Measurements from ENCODE around the gene POLA1. TPM values are rescaled to one million over a fixed set of nuclear protein-coding genes. Genes with fewer than 3 reads are reported as not detected.
"Not testable (repeated sequence)": the region's sequence is repeated elsewhere in the genome, so short reads cannot be mapped to it uniquely, and the experiment has no call there.

POLA1 gene
- total RNA-seq, 1 experiment from 2014 or later = 28.6 TPM

GRCh38 chrX:24790166-24790565, 96.4 kb downstream of the POLA1 start:
- DNase-seq (ENCODE audit: low read depth) = no peak

DNA sequence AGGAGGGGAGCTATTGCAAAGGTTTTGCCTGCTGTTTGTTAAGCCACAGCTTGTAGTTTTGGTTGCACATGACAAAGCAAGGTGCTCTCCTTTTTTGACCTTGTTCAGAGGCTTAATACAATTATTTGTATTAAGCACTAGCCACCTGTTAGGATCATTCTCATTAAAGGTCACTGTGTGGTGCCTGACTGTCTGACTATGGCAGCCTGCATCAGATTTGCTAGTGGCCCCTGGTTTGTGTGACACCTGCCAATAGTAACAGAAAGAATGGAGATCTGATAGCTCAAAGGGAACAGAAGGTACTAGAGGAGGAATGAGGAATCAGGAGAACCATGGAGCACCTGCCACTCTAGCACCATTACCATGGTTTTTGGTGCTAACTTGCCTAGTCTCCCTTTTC, 102.5 kb downstream of the POLA1 start:
- no peak for DNase-seq (ENCODE audit: low read depth)

GRCh38 chrX:24799078-24799477, 105.4 kb downstream of the POLA1 start:
- DNase-seq (ENCODE audit: low read depth) = no peak

- DNase-seq (ENCODE audit: low read depth) = no peak
These were observed 105.8 kb downstream of the POLA1 start for GRCh38 chrX:24799565-24799964.

DNA sequence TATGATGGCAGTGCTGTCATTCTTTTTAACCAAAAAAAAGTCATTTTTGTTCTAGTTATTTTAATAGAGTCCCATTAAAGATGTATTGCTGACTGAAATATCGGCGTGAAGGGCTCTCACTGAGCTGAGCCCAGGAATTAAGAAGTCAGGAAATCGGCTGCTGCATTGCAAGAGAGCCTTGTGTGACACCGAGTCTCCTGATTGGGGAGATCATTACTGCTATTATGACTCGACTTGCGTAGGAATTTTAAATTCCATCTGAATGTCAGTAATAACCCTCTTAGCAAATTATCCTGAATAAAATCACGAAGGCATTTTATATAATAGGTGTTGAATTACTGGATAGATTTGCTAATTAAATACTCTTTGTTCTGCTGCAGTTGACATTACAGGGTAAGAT, 111.5 kb downstream of the POLA1 start:
- no peak for DNase-seq (ENCODE audit: low read depth)

GRCh38 chrX:24819807-24820206, 126.1 kb downstream of the POLA1 start:
- DNase-seq (ENCODE audit: low read depth) = not testable (repeated sequence)

DNA sequence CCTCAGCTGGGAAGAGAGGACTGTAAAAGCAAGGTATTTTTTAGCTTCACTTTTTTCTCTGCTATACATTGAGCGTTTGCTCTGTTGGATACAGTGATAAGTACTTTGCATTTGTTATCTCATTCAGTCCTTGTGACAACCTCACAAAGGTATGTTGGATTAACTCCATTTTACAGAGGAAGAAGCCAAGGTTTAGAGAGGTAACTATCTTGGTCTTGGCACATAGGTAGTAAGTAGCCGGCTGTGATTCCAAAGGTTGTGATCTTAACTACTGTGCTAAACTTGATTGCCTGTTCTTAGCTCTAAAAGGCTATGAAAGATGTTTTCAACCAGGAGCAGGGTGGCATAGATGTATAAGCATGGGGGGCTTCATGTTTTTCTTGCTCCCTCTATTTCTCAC, 134.4 kb downstream of the POLA1 start:
- DNase-seq (ENCODE audit: low read depth) = no peak

GRCh38 chrX:24828600-24828999, 134.9 kb downstream of the POLA1 start:
- DNase-seq (ENCODE audit: low read depth) = no peak

- DNase-seq (ENCODE audit: low read depth) = no peak
These were observed 140.0 kb downstream of the POLA1 start for GRCh38 chrX:24833695-24834094.

DNA sequence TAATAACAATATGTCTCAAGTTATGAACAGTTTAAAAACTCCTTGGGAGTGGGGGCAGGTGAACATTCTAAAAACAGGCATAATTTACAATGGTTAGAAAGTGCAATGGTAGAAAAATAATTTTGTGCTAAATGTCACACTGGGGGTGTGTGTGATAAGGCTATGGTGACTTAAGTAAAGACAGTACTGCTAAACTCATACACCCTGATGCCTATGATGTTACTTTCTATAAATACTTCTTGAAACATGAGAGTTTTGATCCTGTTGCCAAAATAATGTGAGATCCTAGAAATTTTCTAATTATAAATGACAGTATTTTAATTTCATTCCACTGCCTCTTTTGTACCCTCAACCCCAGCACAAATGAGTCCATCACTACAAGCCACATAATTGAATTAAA, 144.2 kb downstream of the POLA1 start:
- DNase-seq (ENCODE audit: low read depth) = no peak

GRCh38 chrX:24838629-24839028, 144.9 kb downstream of the POLA1 start:
- DNase-seq (ENCODE audit: low read depth) = peak; percentile 32

DNA sequence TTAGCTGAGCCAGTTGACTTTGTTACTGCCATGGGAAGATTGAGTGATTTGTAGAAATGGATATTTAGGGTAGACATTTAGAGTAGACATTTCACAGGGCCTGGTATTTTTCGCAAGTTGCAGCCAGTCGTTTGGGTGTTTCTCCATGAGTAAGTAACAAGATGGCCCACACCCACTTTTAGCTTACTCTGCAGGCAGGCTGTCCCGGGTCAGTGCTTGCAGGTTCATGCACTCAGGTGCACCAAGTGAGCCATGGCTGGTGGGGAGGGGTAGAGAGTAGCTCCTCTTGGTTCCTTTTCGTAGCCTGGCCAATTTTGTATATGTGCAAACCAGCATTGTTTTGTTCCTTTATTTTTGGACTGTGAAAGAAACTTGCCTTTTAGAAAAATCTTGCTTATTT, 145.6 kb downstream of the POLA1 start:
- no peak for DNase-seq (ENCODE audit: low read depth)

- DNase-seq (ENCODE audit: low read depth) = no peak
These were observed 148.8 kb downstream of the POLA1 start for GRCh38 chrX:24842486-24842885.

DNA sequence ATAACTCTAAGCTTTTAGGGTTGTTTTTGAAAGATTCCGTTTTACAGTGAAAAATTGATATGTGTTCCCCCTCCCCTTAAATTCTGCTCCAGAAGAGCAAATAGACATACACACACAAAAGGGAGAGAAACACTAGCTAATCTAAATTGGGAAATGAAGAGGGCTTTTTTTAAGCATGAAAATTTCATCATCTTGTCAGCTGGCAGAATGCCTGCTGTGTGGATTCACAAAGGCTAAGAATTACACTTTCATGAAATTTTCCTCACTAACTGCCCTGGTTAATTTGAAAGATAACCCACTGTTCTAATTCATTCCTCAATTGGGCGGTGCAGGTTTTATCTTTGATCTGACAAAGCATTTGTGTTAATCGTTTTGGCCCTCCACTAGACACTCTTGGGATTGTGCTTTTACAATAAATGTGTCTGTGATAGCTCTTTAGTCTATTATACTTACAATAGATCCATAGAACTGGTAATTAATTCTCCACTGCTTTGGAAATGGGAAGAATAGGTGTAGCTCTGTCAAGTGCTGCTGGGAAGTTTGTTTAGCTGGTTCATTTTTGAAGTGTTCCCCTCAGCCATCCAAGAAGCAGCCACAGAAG, 152.9 kb downstream of the POLA1 start:
- no peak for DNase-seq (ENCODE audit: low read depth)

- no peak for DNase-seq (ENCODE audit: low read depth)
These were observed 157.6 kb downstream of the POLA1 start for GRCh38 chrX:24851289-24851688.

DNA sequence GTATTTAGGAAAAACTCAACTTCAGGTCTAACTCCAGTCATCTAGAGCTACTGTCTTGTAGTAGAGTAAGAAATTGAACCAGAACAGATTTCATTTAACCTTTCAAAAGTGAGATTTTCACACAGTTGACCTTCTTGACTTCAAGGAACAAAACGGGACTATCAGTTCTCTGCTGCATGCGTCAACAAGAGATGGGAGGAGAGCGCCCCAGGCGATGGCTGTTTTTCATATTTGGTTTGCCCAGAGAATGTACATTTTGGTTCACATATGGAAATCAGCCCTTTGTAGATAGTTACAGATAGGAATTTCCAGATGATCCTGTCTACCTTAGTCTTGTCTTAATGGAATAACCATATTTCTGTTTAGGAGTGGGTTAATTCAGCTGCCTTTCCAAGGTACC, 158.1 kb downstream of the POLA1 start:
- no peak for DNase-seq (ENCODE audit: low read depth)

GRCh38 chrX:24858004-24858746, 164.5 kb downstream of the POLA1 start:
- DNase-seq (ENCODE audit: low read depth) = no peak

GRCh38 chrX:24859211-24859841, 165.6 kb downstream of the POLA1 start:
- no peak for DNase-seq (ENCODE audit: low read depth)

- no peak for DNase-seq (ENCODE audit: low read depth)
These were observed 166.4 kb downstream of the POLA1 start for GRCh38 chrX:24860140-24860539.

- no peak for DNase-seq (ENCODE audit: low read depth)
These were observed 168.6 kb downstream of the POLA1 start for GRCh38 chrX:24862343-24862742.

DNA sequence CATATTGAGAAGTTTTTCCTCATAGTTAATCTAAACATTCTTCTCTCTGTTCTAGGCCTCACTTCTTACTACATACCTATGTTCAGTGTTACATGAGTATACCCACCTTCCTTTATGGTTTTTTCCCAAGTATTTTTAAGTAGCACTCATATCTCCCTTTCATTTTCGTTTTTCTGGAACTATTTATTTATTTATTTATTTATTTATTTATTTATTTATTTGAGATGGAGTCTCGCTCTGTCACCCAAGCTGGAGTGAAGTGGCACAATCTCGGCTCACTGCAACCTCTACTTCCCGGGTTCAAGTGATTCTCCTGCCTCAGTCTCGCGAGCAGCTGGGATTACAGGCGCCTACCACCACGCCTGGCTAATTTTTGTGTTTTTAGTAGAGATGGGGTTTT, 170.1 kb downstream of the POLA1 start:
- not testable (repeated sequence) for DNase-seq (ENCODE audit: low read depth)

- peak; percentile 7 for DNase-seq (ENCODE audit: low read depth)
These were observed 176.4 kb downstream of the POLA1 start for GRCh38 chrX:24870143-24870542.

GRCh38 chrX:24874604-24875247, 181.0 kb downstream of the POLA1 start:
- DNase-seq (ENCODE audit: low read depth) = no peak

Measured in RPMI7951 (cell line).